ENCODE measurements around the gene DOCK3.
"Not testable (repeated sequence)": the region's sequence is repeated elsewhere in the genome, so short reads cannot be mapped to it uniquely, and the experiment has no call there.

The DOCK3 gene

DNA sequence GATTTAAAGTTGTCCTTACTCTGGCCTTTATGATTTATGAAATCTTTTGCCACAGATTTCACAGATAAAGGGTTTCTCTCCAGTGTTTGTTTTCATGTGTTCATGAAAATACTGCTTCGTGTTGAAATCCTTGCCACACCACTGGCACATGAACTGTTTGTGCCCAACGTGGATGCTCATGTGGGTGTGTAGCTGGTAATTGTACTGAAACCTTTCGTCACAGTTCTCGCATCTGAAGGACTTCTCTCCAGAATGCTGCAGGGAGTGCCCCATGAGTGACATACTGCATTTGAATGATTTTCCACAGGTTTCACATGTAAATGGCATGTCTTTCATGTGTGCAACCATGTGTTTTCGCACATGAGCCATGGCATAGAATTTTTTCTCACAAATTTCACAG lies 111.9 kb downstream of the DOCK3 start:
- Histone ChIP-seq H3K4me3 (no peak overlapping the region), H3K27ac (no peak overlapping the region)

DNA sequence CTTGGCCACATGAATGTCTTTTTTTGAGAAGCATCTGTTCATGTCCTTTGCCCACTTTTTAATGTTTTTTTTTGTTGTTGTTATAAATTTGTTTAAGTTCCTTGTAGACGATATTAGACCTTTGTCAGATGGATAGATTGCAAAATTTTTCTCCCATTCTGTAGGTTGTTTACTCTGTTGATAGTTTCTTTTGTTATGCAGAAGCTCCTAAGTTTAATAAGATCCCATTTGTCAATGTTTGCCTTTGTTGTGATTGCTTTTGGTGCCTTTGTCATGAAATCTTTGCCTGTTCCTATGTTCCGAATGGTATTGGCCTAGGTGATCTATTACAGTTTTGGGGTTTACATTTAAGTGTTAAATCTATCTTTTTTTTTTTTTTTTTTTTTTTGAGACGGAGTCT lies 116.2 kb downstream of the DOCK3 start:
- H3K4me3 ChIP-seq, H3K27ac ChIP-seq: not testable (repeated sequence)

DNA sequence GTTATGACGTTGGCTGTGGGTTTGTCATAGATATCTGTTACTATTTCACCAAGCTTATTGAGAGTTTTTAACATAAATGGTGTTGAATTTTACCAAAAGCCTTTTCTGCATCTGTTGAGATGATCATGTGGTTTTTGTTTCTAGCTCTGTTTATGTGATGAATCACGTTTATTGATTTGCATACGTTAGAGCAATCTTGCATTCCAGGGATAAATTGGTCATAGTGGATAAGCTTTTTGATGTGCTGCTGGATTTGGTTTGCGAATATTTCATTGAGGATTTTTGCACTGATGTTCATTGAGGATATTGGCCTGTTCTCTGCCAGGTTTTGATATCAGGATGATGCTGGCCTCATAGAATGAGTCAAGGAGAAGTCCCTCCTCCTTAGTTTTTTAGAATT lies 117.8 kb downstream of the DOCK3 start:
- Histone ChIP-seq H3K27ac (no peak overlapping the region), H3K4me3 (no peak overlapping the region)

DNA sequence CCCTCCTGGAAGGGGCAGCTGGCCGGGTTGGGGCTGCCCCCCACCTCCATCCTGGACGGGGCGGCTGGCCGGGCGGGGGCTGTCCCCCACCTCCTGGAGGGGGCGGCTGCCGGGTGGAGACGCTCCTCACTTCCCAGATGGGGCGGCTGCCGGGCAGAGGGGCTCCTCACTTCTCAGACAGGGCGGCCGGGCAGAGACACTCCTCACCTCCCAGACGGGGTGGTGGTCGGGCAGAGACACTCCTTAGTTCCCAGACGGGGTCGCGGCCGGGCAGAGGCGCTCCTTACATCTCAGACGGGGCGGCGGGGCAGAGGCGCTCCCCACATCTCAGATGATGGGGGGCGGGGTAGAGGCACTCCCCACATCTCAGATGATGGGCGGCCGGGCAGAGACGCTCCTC lies 129.1 kb downstream of the DOCK3 start:
- not testable (repeated sequence) for H3K27ac ChIP-seq, H3K4me3 ChIP-seq

DNA sequence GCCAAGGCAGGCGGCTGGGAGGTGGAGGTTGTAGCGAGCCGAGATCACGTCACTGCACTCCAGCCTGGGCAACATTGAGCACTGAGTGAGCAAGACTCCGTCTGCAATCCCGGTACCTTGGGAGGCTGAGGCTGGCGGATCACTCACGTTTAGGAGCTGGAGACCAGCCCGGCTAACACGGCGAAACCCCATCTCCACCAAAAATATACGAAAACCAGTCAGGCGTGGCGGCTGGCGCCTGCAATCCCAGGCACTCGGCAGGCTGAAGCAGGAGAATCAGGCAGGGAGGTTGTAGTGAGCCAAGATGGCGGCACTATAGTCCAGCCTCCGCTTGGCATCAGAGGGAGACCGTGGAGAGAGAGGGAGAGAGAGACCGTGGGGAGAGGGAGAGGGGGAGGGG lies 129.6 kb downstream of the DOCK3 start:
- H3K4me3 ChIP-seq, H3K27ac ChIP-seq: not testable (repeated sequence)

DNA sequence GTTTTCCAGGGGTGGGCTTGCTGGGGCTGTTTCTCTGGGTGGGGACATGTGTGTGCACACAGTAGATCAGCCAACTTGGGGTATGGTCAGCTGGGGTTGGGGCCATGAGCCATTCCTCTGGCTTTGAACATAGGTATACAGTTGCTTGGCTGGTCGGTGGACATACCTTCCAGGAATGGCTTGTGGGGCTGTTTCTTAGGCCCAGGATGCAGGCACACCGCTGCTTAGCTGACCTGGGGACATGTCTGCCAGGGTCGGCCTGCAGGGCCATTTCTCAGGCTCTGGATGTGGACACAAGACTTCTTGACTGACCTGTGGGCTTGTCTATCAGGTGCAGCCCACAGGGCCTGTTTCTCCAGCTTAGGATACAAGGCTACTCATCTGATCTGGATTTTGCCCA lies 130.6 kb downstream of the DOCK3 start:
- Histone ChIP-seq H3K4me3 (no peak overlapping the region), H3K27ac (no peak overlapping the region)

DNA sequence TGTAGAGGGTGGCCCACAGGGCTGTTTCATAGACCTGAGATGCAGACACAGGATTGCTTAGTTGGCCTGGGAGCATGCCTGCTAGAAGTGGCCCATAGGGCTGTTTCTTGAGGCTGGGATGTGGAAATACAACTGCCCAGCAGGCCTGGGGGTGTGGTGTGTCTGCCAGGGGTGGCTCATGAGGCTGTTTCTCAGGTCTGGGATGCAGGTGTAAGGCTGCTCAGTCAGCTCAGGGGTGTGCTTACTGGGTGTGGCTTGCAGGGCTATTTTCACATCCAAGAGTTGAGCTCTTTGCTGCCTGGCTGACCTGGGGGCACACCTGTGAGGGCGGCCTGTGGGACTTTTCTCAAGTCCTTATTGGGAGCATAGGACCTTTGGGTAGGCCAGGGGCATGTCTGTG lies 131.3 kb downstream of the DOCK3 start:
- Histone ChIP-seq H3K27ac (no peak overlapping the region), H3K4me3 (no peak overlapping the region)

DNA sequence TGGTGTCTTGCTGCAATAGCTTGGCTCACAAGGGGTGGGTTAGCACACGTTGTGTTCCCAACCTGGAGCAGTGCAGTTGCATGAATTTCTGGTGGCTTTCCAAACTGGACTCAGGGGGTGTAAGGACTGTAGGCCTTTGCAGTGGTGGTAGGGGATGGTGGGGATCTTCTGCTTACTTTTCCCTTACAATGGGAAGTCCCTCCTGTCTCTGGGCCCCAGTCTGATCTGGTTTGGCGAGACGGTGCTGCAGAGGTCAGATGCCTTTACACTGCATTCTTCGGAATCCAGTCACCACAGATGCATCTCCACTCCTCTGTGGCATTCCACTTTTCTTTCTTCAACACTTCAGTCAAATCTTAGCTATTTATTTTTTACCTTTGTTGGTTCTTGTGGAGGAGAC lies 132.1 kb downstream of the DOCK3 start:
- Histone ChIP-seq H3K27ac (no peak overlapping the region), H3K4me3 (no peak overlapping the region)

DNA sequence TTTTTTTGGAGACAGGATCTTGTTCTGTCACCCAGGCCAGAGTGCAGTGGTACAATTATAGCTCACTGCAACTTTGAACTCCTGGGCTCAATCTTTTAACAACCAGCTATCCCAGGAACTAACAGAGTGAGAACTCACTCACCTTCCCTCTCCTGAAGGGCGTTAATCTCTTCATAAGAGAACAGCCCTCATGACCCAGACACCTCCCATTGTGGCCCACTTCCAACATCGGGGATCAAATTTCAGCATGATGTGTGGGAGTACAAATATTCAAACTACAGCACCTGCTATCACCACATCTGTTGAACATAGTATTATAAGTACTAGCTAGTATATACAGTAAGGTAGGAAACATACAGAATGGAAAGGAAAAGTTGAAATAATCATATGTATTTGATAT lies 132.5 kb downstream of the DOCK3 start:
- Histone ChIP-seq H3K4me3 (no peak overlapping the region), H3K27ac (no peak overlapping the region)

DNA sequence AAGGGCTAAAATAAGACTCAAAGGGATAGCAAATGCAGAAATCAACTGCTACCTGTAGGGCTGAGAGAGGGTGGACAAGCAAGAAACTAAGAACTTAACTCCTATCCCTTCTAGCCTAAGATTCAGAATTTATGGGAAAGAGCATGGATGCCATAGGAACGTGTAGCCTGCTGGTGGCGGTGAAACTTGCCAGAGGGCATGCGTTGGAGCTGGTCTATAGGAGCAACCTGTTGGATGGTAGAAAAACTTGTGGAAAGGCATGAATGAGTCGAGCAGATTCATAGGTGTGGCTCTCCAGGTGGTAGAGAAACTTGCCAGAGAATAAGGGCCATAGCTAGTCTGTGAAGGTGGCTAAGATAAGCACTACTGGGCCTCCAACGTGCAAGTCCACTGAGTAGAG lies 137.2 kb downstream of the DOCK3 start:
- no peak overlapping the region for H3K4me3 ChIP-seq
- no peak overlapping the region for H3K27ac ChIP-seq

DNA sequence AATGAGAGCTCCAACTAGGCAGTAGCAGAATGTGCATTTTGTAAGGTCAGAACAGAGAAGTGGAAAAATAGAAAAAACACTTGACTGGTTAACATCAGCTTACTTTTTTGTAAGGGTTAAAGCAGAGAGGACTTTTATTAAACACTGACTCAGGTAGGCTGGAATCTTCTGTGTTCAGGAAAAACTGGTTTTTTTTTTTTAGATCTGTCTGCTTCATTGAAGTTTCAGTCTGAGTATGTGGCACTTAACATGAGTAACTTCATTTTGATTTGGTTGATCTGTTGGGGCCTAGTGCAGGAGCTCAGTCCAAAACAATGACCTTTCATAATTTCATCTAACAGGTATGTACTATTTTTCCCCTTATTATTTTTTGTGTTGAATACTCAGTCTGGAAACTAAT lies 141.1 kb downstream of the DOCK3 start:
- no peak overlapping the region for H3K27ac ChIP-seq
- H3K4me3 ChIP-seq: no peak overlapping the region

DNA sequence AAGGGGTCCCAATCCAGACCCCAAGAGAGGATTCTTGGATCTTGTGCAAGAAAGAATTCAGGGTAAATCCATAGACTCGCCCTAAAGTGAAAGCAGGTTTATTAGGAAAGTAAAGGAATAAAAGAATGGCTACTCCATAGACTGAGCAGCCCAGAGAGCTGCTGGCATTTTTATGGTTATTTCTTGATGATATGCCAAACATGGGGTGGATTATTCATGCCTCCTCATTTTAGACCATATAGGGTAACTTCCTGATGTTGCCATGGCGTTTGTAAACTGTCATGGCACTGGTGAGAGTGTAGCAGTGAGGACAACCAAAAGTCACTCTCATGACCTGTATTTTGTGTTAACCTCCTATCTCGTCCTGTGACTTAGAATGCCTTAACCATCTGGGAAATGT lies 142.2 kb downstream of the DOCK3 start:
- Histone ChIP-seq H3K4me3 (no peak overlapping the region), H3K27ac (no peak overlapping the region)

DNA sequence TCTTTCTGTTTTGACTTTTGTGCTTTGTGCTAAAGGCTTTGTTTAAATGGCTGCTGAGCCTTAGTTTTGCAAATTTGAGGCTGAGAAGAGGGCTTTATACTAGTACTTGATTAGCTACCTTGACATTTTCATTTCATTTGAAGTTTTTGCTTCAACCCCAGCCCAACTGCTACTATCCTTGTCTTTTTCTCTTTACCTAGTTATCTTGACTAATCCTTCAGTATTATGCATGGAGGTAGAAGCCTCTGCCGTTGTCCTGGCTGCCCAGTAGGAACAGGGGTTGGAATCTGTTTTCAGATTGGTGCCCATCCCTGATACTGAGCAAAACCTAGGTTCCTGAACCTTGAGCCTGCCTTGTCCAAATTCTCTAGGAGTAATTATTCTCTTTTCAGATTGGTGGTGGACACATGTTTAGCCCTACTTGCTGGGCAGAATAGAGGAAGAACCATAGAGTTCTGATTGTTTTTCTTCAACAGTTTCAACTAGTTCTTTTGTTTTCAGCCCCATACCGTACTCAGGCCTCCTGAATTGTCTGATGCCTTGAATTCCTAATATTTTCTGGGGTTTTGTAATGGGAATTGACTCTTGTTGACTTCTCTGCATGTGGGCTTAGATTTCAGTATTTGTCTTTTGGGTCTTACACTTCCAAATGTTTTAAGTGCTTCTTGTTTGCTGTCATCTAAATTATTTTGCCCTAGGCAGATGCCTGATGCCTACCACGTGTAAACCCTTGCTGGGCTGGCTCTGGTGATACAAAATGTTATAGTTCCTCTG lies 143.2 kb downstream of the DOCK3 start:
- Histone ChIP-seq H3K27ac (no peak overlapping the region), H3K4me3 (no peak overlapping the region)

DNA sequence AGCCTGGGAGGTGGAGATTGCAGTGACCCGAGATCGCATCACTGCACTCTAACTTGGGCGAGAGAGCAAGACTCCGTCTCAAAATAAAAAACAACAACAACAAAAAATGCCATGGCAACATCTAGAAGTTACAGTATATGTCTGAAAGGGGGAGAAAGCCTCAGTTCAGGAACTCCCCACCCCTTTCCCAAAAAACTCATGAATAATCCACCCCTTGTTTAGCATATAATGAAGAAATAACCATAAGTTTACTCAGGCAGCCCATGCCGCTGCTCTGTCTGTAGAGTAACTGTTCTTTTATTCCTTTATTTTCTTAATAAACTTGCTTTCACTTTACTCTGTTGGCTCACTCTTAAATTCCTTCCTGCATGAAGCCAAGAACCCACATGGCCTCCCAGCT lies 145.2 kb downstream of the DOCK3 start:
- H3K4me3 ChIP-seq: no peak overlapping the region

DNA sequence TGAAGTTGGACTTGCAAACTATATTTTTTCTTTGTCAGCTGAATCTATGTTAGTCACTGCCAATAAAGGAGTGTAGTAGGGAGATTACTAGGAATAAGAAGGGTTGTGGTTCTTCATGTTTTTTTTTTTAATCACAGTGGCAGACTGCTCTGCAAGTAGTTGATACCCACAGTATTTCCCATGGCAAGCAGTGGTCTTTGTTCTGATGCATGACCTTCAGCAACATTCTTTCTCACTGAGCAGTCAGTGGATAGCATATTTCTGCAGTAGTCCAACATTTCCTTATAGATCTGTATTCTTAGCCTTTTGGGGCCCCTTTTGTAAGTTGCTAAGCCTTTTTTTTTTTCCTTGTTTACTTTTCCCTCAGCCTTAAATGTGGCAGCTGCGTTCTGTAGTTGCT lies 151.1 kb downstream of the DOCK3 start:
- Histone ChIP-seq H3K4me3 (no peak overlapping the region), H3K27ac (no peak overlapping the region)

More for the DNA sequence above, 145.2 kb downstream of the DOCK3 start:
- H3K27ac ChIP-seq: no peak overlapping the region

DNA sequence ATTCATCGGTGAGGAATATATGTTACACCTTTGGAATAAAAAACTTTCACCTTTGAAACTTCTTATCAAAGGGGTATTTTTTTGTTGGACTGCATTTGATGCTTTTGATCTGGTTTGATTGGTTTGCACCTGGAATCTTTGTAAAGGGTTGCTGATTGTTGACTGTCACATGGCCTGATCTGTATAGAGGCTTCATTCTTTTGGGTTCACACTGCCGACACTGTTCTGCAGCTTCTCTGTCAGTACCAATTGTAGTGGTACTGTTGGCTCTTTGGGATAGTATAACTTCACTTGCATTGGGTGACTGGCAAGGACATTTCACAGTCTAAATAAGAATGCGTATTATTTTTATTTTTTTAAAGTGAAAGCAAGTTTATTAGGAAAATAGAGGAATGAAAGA lies 155.7 kb downstream of the DOCK3 start:
- no peak overlapping the region for H3K27ac ChIP-seq
- no peak overlapping the region for H3K4me3 ChIP-seq

DNA sequence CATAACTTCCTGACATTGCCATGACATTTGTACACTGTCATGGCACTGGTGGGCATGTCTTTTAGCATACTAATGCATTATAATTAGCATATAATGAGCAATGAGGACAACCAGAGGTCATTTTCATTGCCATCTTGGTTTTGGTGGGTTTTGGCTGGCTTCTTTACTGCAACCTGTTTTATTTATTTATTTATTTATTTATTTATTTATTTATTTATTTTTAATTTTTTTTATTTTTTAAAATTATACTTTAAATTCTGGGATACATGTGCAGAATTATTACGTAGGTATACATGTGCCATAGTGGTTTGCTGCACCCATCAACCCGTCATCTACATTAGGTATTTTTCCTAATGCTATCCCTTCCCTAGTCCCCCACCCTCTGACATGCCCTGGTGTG lies 156.3 kb downstream of the DOCK3 start:
- not testable (repeated sequence) for H3K4me3 ChIP-seq, H3K27ac ChIP-seq

DNA sequence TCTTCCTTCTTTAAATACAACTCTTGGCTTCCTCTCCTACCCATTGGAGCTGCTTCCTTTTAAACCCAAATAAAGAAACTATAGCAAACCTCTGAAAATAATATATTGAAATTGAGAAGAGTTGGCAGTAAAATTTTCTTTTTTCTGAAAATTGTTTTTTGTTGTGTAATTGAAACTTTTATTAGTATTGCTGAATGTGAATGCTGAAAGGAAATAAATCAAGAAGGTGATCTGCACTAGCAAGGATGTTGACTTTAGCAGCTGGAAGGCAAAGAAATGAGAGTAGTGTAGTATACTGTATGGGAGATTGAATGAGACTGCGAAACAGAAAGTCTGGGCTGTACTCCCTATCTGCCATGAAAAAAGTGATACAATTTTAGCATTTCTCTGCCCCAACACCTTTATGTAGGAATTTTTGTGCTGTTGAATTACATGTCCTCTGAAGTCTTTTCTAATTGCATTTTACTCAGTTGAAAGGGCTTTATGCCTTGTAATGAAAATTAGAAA lies 166.3 kb downstream of the DOCK3 start:
- no peak overlapping the region for H3K4me3 ChIP-seq

DNA sequence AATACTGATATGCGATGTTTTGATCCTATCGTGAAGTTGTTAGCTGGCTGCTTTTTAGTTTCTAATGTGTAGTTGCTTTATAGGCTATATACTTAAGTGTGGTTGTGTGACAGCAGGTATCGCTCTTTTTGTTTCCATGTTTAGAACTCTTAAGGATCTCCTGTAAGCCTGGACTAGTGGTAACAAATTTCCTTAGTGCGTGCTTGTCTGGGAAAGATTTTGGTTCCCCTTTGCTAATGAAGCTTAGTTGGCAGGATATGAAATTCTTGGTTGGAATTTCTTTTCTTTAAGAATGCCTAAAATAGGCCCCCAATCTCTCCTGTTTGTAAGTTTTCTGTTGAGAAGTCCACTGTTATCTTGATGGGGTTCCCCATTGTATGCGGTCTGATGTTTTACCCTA lies 173.6 kb downstream of the DOCK3 start:
- H3K27ac ChIP-seq: no peak overlapping the region
- no peak overlapping the region for H3K4me3 ChIP-seq

More for the DNA sequence above, 166.3 kb downstream of the DOCK3 start:
- no peak overlapping the region for H3K27ac ChIP-seq

DNA sequence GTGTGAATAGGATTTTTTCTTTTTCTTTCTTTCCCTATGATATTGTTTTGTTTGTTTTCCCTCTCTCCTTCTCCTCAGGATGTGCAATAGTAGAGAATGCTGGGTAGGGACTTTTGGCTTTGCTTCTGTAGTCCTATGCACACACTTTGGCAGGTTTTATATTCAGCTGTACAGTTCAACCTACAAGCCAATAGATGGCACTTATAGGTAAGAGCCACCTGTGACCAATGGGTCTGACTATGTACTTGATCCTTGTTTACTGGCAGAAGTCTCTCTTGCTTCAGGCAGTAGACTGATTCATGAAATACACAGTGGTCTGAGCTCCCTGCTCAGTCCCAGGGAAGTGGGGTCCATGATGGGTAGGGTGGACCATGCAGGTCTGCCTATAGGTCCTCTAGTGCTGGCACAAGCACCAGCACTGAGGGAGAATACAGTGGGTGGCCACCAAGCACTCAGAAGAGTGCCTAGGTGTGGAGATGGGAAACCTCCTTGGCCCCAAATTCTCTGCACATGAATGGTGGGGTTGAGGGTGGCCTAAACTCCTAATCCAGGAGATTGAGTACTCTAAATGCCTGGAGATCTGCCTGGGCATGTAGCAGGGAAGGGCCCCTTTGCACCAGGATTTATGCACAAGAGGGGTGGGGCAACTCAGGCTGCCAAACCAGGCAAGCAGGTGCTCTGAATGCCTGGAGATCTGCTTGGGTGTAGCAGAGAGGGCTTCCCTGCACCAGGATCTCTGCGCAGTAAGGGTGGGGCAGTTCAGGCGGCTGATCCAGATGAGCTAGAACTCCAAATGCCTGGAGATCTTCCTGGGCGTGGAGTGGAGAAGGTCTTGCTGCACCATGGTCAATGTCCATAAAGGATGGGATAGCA lies 176.1 kb downstream of the DOCK3 start:
- Histone ChIP-seq H3K27ac (no peak overlapping the region), H3K4me3 (no peak overlapping the region)

DNA sequence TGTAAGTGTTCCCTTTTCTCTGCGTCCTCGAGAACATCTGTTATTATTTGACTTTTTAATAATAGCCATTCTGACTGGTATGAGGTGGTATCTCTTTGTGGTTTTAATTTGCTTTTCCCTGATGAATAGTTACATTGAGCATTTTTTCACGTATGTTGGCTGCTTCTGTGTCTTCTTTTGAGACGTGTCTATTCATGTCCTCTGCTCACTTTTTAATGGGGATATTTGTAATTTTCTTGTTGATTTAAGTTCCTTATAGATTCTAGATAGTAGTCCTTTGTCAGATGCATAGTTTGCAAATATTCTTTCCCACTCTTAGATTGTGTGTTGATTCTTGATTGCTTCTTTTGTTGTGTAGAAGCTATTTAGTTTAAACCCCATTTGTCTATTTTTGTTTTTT lies 179.2 kb downstream of the DOCK3 start:
- no peak overlapping the region for H3K27ac ChIP-seq
- H3K4me3 ChIP-seq: no peak overlapping the region
